SW 1271 (cell line): Measurements from ENCODE around the gene MMP25.

Source experiments
- DNase-seq, 2 experiments: peaks; one replicate each; lab custom pipeline; 2025; lab: John Stamatoyannopoulos, UW

MMP25 gene, protein sequence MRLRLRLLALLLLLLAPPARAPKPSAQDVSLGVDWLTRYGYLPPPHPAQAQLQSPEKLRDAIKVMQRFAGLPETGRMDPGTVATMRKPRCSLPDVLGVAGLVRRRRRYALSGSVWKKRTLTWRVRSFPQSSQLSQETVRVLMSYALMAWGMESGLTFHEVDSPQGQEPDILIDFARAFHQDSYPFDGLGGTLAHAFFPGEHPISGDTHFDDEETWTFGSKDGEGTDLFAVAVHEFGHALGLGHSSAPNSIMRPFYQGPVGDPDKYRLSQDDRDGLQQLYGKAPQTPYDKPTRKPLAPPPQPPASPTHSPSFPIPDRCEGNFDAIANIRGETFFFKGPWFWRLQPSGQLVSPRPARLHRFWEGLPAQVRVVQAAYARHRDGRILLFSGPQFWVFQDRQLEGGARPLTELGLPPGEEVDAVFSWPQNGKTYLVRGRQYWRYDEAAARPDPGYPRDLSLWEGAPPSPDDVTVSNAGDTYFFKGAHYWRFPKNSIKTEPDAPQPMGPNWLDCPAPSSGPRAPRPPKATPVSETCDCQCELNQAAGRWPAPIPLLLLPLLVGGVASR

DNA sequence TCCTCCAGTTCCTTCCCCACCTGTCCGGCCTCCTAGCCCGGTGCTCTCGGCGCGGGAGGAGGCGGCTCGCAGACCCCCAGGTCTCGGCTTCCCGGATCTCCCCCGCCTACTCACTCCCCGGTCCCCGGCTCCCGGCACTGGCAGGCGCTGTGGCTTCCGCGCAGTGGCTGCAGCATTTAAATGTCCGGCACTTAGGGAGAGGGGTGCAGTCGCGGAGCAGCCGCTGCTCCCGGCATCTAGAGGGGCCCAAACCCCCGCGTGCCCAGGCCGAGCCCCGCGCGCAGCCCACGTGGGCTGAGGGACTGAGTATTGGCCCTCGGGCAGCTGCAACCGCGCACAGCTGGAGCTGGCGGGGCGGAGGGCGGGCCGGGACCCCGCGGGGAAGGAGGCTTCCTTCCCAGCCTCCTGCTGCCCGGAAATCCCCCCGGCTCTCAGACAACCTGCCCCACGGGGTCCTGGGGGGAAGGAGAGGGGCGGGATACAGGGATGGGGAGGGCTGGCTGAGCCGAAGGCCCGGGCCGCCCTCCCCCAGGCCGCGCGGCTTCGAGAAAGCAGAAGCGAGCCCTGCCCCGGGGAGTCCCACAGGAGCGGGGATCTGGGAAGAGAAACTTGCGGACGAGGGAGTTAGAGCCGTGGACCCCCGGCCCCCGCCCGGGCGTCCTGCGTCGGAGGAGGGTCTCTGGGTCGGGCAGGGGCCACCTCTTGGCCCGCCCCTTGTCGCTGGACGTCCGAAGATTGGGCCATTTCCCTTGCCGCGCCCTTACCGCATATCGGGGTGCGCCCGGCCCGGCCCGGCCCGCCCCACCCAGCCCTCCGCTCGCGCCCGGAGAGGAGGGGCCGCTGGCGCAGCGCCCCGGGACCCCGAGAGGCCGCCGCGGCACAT, at the start of gene MMP25:
Gene MMP25 (plus strand): TSS at position 804 of the 883 bp plus-strand sequence. CDS start 357 bp downstream, outside the sequence.
- no peak for DNase-seq

DNA sequence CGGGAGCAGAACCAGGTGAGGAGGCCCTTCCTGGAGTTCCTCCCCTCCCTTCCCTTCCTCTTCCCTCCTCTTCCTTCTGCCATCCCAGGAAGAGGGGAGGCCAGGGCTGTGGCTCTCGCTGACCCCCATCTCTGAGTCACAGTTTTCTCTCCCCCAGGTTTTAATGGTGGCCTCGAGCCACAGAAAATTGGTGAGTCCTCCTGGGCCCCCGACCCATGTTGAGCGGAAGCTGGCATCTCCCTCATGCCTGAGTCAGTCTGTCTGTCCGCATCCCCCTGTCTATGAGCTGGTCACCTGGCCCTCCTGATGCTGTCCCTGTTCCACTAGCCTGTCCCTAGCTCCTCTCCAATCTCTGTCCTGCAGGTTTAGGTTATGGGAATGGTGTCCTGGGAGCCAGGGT, 46.4 kb upstream of the MMP25 start:
- no peak for DNase-seq

DNA sequence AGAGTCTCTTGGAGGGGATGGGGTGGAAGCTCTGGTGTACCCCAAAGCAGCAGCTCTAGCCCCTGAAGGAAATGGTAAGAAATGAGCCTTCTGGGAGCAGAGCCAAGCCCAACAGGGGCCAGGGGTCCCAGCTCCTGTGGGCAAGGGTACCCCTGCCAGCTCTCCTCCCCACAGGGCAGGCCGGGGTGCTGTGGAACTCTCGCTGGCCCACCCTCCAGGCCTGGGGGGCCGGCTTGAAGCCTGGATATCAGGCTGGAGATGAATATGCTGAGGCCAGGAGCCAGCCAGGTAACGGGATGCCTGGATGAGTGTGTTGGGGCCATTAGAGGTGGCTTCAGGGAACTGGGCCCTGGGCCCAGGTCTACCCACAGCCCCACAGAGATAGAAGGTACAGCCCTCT, 45.8 kb upstream of the MMP25 start:
- no peak for DNase-seq

DNA sequence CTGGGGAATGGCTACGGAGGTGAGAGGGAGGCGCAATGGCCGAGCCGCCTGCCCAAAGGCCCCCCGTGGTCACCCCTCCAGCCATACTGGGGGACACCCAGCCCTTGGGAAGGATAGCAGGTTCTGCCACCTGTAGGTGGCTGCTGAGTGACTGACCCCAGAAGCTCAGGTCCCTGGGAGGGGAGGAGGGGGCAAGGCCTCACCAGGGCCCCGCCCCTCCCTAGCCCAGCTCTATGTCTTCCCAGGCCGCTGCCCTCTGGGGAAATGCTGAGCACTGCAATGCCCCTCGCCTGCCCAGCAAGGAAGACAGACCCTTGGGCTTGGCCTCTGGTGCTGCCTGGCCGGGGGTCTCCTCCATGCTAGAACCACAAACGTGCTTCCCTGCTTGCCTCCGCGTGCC, 45.0 kb upstream of the MMP25 start:
- no peak for DNase-seq

DNA sequence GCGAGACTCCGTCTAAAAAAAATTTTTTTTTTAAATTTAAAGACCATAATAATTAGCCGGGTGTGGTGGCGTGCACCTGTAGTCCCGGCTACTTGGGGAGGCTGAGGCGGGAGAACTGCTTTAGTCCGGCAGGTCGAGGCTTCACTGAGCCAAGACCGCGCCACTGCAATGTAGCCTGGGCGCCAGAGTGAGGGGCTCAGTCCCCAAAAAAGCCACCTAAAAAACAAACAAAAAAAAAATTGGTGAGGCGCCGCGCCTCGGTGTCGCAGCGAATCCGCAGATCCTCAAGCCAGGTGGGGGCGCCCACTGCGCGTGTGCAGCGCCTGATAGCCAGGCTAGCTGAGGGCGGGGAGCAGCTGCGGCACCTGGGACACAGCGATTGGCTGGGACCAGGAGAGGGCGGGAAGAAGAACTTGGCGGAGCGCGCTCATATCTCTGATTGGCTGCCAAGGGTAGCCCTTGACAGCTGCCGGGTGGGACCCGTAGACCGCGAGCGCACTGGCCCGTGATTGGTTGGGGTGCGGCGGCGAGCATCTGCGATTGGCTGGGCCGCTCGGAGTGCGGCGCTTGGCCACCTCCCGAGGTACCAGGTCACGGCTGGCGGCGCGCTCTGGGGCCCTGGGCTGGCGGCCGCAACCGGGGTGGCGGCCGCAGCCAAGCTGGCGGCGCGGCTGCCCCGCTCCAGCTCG, 42.6 kb upstream of the MMP25 start:
- peak; percentile 91 to 94 for DNase-seq

DNA sequence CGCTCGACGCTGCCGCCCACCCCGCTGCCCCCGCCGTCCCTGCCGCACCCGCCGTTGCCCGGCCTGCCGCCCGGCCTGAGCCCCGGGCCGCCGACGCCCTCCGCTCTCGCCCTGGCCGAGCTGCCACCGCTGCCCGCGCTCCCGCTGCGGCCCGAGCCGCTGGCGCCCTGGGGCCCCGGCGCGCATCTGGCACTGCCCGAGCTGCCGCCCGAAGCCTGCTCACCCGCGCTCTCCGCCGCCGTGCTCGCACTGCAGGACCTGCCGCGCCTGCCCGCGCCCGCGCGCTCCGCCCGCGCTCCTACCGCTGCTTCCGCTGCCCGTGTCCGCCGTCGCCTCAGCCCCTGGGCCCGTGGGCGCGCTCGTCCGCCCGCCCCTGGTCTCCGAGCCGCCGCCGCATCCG, 42.0 kb upstream of the MMP25 start:
- no peak for DNase-seq

DNA sequence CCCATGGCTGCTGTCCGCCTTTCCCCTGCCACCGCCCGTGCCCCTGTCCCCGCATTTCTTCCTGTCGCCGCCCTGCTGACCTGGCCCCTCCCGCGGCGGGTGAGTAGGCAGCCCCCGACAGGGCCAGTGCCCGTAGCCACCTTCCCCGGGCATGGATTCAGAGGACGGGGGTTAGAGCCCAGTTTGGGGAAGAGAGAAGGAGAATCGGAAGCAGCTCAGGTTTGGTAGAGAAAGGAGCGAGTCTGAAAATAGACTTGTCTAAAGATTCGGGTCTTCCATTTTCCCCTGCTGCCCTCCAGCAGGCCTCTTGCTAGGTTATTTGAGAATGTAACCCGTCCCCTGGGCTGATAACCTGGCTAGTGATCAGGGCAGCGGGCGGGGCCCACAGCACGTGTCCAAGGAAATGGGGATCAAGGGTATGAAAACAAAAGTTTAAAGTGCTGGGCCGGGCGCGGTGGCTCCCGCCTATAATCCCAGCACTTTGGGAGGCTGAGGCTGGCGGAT, 41.5 kb upstream of the MMP25 start:
- no peak for DNase-seq

DNA sequence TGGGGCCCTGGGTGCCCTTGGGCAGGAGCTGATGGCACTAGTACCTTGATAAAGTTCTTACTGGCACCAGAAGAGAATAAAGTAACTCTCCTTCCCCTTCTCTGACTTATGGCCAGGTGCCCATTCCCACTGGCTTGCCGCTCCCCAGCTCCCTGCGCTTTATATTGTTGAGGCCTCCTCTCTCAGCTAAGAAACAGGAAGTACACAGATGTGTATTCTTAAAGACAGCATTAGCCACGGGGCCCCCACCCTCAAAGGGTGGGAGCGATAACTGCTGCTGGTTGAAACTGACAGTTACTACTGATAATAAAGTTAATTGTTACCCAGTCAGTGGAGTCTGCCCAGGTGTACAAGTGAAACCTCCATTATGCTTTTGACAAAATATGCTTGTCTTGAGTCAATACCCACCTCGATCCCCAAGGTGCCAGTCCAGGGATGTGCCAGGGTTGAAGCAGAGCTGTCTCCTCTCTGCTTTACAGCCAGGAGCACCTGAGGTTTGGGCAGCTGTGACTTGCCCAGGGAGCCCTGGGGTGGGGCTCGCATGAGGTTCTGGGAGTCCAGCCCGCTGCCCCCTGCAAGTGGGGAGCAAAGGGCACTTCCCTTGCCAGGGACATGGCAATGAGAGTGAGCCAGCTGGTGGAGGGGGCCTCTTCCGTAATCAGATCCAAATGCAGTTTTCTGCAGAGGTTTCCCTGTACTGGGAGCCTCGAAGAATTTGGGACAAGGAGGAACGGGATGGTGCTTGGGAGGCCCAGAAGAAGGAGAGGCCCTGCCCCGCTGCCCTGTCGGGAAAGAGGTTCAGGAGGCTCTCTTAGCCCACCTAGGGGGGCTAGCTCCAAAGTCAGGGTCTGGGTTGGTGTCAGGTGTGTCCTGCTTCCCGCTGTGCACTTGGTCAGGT, 39.1 kb upstream of the MMP25 start:
- no peak for DNase-seq

DNA sequence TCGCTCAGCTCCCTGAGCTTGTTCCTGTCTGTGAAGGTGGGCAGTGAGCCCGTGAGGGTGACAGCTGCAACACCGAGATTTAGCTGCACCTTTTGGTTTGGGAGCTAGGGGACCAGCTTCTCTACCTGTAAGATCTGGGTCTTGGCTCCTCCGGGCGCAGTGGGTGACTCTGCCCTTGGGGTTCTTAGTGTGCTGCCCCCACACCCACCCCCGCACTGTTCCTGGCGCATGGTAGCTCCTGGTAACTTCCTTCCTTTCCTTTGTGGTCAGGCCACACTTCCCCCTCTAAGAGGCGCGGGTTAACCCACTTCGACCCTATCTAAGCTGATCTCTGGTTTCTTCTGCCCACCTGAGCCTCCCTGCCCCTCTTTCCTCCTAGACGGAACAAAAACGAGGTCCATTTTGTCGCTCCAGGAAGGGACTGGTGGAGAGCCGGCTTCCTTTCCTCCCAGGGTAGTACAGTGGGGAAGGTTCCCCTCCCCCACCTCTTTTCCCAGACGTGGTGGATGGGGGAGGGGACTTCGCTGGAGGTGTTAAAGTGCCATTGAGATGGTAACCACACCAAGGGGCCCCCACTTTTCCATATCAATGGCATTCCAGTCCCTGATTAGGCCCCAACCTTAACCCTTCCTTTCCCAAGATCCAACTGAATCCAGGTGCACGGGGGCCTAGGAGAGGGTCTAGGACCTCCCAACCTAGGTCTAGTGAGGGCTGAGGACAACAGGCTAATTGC, 38.2 kb upstream of the MMP25 start:
- DNase-seq = no peak

DNA sequence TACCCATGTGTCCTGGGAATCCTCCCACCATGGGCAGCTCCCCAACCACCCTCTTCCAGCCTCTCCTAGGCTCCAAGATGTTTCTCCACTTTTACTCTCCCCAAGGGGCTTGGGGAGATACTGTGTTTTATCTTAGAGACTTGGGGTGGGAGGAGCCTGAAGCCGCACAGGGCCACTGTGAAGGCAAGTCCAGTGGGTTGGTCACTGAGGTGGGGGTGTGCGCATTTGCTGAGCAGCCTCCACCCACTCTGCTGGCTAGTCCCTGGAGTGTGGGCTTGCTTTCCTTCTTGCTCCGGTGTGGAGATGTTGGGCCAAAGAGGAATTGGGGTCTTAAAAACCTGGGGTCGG, 37.7 kb upstream of the MMP25 start:
- DNase-seq = no peak

DNA sequence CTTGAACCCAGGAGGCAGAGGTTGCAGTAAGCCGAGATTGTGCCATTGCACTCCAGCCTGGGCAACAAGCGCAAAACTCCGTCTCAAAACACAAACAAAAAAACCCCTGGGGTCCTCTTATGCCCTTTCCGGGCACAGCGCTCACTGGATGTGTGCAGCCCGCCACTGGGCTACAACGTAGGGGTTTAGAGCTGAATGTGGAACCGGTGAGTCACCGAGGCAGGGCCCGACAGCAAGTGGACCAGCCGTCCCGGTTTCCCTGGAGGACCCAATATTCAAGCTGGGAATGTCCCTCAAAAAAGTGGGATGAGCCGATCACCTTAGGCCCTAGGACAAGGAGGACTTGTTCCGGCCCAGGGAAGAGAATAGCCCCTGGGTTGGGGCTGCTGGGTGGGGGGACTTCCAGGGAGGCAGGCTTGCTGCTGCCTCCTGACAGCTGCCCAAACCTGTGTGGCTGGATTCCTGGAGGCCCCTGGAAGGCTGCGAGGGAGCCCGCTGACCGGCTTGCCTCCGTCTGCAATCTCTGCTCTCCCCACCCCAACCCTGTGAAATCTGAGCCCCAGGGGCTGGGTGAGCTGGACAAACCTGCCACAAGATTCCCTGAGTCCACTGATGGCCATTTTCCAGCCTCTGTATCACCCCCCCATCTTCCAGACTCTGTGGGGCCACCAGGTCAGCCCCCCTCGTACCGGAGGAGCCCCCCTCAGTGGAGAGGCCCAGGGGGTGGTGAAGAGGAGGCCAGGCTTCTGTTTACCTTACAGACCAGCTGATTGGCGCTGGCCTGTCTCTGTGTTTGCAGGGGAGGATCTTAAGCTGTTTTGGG, 36.6 kb upstream of the MMP25 start:
- DNase-seq = no peak

DNA sequence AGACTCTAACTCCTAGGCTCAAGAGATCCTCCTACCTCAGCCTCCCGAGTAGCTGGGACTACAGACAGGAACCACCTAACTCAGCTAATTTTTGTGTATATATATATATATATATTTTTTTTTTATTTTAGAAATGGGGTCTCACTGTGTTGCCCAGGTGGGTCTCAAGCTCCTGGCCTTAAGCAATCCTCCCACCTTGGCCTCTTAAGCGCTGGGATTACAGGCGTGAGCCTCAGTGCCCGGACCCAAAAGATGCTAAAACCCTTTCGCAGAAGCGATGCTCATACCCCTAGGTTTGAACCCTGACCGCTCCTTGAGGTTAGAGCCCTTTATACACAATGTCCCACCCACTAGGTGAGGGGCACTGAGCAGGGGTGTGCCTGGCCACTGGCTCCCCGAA, 35.9 kb upstream of the MMP25 start:
- DNase-seq = no peak

DNA sequence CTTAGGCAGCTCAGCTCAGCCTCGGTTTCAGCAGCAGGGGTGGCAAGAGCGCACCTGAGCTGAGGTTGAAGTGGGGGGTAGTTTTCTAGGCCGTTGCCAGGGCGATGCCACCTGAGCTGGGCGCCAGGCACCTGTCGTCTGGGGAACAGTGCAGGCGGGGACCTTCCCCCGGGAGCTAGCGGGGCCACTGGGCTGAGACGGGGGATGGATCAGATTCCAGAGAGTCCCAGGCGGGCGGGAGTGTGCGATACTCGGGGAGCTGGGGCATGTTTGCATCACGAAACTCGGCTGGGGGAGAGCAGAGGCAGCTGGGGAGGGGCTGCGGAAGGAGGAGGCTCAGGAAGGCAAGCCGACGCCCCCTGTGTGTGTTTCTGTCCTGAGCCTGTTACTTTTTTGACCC, 34.1 kb upstream of the MMP25 start:
- no peak for DNase-seq

DNA sequence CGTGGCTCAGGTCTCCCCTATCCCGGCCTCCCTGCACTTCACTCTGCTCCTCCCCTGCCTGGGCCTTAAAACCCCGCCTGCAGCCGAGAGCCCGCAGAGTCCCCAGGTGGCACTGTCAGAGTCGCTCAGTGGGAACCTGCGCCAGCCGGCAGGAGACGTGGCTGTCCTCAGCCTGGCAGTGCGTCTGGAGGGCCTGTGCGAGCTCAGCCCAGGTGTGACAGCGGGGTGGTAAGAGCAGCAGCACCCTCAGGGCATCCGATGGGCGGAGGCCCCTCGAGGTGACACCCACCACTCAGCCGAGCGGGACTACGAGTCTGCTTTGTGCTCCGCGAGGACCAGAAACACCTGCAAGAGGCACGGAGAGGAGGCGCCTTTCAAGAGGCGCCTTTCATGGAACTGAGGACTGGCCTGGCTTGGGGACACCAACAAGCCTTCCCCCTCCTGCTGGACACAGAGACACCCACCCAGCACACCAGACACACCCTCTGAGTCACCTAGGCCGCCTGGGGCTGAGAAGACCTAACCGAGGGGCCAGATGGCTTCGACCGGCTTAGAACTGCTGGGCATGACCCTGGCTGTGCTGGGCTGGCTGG, 33.4 kb upstream of the MMP25 start, which contains the start of gene CLDN9:
Gene CLDN9 (plus strand): TSS at position 96 of the 593 bp plus-strand sequence. CDS start 440 bp downstream, at position 536.
- DNase-seq = peak in 1 of 2 experiments; percentile 11

DNA sequence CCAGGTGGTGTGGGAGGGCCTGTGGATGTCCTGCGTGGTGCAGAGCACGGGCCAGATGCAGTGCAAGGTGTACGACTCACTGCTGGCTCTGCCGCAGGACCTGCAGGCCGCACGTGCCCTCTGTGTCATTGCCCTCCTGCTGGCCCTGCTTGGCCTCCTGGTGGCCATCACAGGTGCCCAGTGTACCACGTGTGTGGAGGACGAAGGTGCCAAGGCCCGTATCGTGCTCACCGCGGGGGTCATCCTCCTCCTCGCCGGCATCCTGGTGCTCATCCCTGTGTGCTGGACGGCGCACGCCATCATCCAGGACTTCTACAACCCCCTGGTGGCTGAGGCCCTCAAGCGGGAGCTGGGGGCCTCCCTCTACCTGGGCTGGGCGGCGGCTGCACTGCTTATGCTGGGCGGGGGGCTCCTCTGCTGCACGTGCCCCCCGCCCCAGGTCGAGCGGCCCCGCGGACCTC, 32.8 kb upstream of the MMP25 start:
- DNase-seq = no peak

DNA sequence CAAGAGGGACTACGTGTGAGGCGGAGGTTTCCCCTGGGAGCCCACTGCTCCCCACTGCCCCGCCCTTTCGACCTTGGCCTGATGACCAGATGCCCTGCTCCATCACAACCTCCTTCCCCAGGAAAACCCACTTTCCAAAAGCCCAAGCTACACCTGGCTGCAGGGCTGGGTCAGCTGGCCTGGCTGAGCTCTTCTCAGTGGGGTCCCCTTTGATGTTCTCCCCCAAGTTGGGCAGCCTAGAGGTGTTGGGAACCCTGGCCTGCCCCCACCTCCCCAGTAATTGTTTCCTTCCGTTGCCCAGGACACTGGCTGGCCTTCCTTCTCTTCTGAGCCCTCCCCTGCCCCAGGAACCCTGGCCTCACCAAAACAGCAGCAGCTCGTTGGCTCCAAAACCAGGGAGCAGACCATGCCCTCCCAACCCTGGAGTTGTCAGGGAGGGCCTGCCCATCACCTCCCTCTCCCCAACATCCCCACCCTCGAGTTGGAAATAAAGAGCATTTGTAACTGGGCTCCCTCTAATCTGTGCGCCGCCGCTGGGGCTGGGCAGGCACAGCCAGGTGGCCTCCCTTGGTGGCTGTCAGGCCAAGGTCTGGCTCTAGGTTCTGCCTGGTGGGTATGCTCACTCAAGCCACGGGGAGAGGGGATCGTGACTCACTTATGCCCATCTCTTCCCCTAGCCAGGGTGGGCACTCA, 32.2 kb upstream of the MMP25 start:
- DNase-seq = no peak

DNA sequence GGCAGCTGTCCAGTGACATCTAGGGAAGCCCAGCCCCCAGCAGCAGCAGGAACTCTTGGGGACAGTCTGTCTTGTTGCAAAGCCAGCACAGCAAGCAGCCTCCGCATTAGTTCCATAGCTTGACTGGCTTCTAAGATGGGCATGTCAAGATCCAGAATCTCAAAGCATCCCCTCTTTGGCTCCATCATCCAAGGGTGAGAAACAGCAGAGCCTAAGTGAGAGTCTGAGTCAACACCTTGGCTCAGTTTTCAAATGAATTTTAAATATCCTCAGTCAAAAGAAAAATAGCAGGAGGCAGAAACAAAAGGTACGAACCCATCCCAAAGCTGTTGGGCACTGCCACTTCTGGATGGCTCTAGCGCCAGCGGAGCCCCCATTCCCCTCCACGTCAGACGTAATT, 31.4 kb upstream of the MMP25 start:
- DNase-seq = no peak

DNA sequence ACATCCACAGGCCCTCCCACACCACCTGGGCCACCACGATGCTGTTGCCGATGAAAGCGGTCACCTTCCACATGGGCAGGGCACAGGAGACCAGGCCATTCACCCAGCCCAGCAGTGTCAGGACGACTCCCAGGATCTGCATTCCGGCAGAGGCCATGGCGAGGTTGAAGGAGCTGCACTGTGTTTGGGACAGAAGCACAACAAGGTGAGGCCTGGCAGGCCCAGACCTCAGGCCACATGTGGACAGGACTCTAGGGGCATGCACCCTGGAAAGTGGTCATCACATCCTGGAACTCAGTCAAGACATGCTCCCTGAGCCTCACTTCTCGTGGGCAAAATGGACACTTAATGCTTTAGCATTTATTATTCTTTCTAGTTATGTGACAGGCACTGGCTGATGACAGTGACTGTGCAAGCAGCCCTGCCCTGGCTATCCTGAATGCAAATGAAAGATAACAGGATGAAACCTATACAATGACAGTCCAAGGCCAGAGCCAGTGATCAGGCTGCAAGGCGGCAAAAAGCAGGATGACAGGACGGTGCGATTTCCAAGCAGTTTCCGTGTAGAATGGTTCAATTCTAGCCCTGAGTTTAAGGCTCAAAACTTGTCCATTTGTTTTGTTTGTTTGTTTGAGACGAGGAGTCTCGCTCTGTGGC, 30.4 kb upstream of the MMP25 start:
- DNase-seq = no peak
